NOMO-1 treated with dmso at 0.1 percent for 144 hours (cell line): ENCODE data around the gene TMEM117.
"Not testable (repeated sequence)": the region's sequence is repeated elsewhere in the genome, so short reads cannot be mapped to it uniquely, and the experiment has no call there.

ENCODE experiments used
- DNase-seq: peaks from one replicate; lab custom pipeline; 2025; ENCODE audit not compliant: unreplicated experiment; lab: John Stamatoyannopoulos, UW

Gene TMEM117

DNA sequence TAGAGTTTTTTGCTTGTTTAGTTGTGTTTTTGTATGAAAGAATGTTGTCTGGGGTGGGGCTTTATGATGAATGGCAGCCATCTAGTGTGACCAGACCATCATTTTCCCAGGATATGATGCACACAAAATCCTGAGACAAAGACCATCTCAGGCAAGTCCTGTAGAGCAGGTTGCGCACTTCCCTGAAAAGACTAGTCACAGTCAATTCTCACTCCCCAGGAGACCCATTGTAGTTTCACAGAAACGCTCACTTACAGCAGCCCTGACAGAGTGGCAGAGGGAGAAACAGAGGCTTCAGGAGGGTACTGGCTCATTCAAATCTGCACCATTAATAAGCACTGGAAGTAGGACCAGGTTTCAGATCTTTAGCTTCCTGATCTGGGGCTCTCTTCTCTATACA lies 183.2 kb downstream of the TMEM117 start:
- DNase-seq = no peak

- DNase-seq = no peak
Observed at GRCh38 chr12:44020555-44020954, 184.7 kb downstream of the TMEM117 start.

- no peak for DNase-seq
Observed at GRCh38 chr12:44021471-44021971, 185.6 kb downstream of the TMEM117 start.

DNA sequence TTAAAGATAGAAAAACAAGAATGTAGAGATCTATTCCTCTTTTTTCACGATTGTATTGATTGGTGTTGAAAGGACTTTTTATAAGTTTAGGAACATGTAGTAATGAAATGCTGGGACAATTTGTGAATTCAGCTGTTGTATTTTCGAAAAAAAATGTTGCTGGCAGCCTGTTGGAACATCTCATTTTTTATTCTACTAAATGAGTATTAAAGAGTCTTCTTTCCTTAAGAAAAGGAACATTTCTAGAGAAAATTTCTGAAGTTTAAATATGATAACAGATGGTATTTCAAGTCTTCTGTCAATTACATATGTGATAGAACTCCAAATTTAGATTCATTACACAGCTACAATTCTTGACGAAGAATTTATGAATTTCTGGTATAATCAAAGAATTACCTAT lies 189.6 kb downstream of the TMEM117 start:
- no peak for DNase-seq

GRCh38 chr12:44026046-44026445 lies 190.2 kb downstream of the TMEM117 start:
- no peak for DNase-seq

GRCh38 chr12:44026926-44027325 lies 191.0 kb downstream of the TMEM117 start:
- not testable (repeated sequence) for DNase-seq

- no peak for DNase-seq
Observed at GRCh38 chr12:44029194-44029593, 193.3 kb downstream of the TMEM117 start.

GRCh38 chr12:44031472-44032185 lies 195.7 kb downstream of the TMEM117 start:
- no peak for DNase-seq

DNA sequence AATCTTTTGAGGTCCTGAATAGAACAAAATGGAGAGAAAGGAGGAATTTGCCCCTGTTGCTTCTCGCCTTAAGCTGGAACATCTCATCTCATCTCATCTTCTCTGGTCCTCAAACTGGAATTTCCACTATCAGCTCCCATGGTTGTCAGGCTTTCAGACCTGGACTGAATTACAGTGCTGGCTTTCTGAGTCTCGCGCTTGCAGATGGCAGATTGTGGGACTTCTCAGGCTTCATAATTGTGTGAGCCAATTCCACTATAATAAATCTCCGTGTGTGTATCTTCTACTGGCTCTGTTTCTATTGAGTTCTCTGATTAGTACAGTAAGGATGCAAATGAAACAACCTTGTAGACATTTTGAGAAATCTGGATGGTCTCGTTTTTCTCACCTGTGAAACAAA lies 199.0 kb downstream of the TMEM117 start:
- DNase-seq = no peak

DNA sequence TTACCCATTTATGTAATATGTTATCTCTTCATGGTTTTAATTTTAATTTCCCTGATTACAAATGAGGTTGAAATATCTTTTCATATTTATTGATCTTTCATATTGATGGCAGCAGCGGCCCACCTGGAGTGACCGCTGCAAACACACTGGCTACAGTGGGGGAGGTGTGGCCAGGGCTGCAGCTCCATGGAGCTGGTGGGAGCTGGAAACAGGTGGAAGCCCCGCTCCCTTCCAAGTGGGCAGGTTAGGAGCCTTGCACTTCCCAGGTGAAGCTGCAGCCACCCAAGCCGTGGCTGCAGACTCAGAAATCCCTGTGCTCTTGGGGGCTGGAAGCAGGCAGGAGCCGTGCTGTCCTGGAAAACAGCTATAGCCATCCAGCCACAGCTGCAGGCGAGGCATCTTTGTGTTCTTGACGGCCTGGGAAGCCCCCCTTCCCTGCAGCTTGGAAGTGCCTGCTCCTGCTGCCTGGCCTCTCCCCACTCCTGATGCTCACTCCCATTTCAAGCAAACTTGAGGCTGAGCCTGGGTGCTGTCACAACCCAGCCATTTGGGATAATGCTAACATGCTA lies 201.1 kb downstream of the TMEM117 start:
- no peak for DNase-seq

GRCh38 chr12:44038411-44038810 lies 202.5 kb downstream of the TMEM117 start:
- no peak for DNase-seq

DNA sequence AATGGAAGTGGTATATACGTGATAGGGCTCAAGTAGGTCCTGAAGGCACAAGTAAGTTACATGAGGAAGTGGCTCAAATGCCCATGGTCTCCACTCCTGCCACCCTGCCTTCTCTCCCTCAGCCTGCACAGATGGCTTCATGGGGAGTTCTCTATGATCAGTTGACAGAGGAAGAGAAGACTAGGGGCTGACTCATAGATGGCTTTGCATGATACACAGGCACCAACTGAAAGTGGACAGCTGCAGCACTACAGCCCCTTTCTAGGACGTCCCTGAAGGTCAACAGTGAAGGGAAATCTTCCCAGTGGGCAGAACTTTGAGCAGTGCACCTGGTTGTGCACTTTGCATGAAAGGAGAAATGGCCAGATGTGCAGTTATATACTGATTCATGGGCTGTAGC lies 208.6 kb downstream of the TMEM117 start:
- not testable (repeated sequence) for DNase-seq

DNA sequence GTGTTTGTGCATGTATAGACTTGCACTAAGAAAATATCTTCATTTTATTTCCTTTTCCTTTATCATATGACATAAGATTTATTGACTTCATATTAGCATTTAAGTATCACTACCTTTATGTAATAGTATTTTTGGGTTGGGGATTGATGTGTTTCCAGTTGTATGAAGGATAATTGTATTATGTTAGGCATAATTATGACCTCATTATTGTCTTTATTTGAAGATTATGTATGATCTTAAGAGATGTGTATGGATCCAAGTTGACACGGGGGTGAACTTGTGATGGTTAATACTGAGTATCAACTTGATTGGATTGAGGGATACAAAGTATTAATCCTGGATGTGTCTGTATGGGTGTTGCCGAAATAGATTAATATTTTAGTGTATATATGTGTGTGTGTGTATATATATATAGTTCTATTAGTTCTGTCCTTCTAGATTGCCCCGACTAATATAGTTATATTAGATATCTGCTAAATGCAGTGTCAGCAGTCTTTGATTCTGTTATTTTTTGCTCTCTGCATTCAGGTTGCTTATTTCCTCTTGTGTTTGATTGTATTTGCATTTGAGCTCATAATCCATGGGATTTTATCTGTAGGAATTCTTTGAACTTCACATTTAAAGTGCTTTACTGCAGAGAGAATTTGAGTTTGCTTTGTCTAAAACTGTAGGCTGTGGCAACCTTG lies 211.0 kb downstream of the TMEM117 start:
- no peak for DNase-seq

DNA sequence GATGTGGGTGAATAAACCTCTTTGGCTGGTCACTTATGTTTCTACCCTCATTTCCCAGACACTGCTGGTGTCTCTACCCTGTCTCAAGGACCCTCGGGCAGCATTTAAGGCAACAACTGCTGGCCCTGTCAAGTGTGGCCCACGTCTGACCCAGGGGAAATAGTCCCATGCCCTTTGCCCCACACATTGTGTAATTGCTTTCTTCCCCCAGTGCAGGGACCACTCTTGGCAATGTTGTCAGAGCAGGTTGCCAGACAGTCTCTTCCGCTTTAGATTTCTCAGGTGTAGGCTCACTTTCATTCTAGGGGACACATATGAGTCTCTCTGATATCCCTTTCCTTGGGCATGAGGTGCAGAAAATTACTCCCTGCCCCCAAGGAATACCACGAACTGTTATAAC lies 216.7 kb downstream of the TMEM117 start:
- DNase-seq = no peak

GRCh38 chr12:44053549-44054127 lies 217.8 kb downstream of the TMEM117 start:
- DNase-seq = no peak

DNA sequence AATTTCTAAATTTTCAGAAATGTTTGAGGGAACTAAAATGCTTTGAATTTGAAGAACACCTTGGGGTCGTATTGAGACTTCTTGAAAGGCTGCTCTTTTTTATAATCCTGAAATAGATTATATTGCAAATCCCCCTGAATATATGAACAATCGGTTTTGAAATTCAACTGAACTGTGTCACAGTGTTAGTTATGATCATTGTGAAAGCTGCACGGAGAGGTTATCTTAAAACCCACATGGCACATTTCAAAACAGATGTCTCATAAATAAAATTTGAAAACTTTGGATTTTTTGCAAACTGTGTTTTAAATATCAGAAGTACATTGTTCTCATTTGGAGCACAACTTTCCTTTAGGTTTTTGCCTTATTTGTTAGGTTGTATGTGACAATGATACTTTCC lies 218.4 kb downstream of the TMEM117 start:
- no peak for DNase-seq

DNA sequence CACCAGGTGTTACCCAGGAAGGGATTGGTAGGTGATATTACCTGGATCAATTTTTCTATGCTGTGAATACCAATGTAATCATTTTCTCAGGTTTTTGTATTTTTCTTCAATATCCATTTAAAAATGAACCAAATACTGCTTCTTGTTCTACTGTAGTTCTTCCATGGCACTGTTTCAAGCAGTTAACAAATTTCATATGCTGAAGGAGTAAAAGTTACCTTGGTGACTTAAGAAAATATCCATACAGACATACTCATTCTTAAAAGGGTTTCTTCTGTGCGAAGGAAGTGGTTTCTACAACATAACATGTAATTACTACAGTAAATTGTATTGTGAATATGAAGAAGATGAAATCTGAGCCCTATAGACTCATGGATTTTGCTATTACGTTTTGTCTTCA lies 222.5 kb downstream of the TMEM117 start:
- no peak for DNase-seq

- DNase-seq = no peak
Observed at GRCh38 chr12:44059476-44059875, 223.6 kb downstream of the TMEM117 start.

GRCh38 chr12:44063671-44064070 lies 227.8 kb downstream of the TMEM117 start:
- DNase-seq = no peak

DNA sequence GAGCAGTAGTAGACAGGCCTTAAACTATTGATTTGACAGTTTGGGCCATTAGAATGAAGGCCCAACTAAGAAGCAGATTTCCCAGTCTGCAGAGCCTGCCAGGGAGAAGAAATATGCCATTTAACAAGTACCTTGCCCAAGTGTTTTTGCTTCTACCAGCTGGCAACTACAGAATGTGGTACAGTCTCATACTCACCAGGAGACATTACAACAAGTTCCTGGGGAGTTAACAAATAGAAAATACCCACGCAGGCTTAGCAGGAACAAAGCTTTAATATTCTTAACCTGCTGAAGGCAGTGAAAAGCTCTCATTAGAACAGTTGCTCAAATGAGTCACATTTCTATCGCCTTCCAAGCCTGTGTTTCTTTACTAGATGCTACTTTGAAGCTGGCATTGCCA lies 241.0 kb downstream of the TMEM117 start:
- no peak for DNase-seq

DNA sequence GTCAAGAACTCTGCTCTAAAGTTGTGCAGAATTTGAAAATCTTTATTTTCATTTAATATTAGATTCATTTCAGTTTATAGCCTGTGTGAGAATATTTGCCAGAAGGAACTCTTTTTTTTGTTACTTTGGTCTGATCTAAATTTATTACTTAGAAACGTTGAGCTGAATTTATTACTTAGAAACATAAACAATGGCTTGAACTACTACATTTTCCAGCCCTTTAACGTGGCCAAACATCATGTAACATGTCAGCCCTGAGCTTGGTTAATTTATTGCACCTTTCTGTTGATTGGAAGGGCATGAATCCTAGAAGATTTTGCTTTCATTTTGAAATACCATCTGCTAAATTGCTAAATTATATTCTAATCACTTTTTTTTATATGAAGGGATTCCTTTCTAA lies 241.4 kb downstream of the TMEM117 start:
- no peak for DNase-seq

- no peak for DNase-seq
Observed at GRCh38 chr12:44078273-44078672, 242.4 kb downstream of the TMEM117 start.
